HEK293T (cell line): ENCODE measurements around the gene GPS1.
"Not testable (repeated sequence)": the region's sequence is repeated elsewhere in the genome, so short reads cannot be mapped to it uniquely, and the experiment has no call there.

Source experiments
- CTCF ChIA-PET: fragments of 350-600 bp; formaldehyde crosslinking; extraction: SDS; loops from one replicate; lab custom pipeline; 2021; ENCODE audit warnings: antibody characterized with exemption, inconsistent platforms; lab: Yijun Ruan, JAX
- POLR2A ChIA-PET: fragments of 350-600 bp; formaldehyde crosslinking; extraction: SDS; loops from one replicate; lab custom pipeline; 2020; ENCODE audit warnings: antibody characterized with exemption, inconsistent platforms; lab: Yijun Ruan, JAX
- DNase-seq: peaks from one replicate; pipeline ENCODE4 v3.0.0; 2012; ENCODE audit warnings: mixed read lengths; ENCODE audit errors: extremely low spot score
- ARNT ChIP-seq: fragments of 450-650 bp; IDR thresholded peaks from 2 replicates; pipeline ENCODE4 v1.6.1; 2017; ENCODE audit warnings: mild to moderate bottlenecking
- BHLHE40 ChIP-seq: fragments of 450-650 bp; IDR thresholded peaks from 2 replicates; pipeline ENCODE4 v1.6.1; 2016; ENCODE audit warnings: mild to moderate bottlenecking, moderate library complexity, borderline replicate concordance
- CTBP1 ChIP-seq: fragments of 450-650 bp; IDR thresholded peaks from 2 replicates; pipeline ENCODE4 v1.6.1; 2016; ENCODE audit warnings: borderline replicate concordance
- ELF4 ChIP-seq: fragments of 450-650 bp; IDR thresholded peaks from 2 replicates; pipeline ENCODE4 v1.6.1; 2017; ENCODE audit warnings: antibody characterized with exemption
- FOXA1 ChIP-seq: fragments of 450-650 bp; IDR thresholded peaks from 2 replicates; pipeline ENCODE4 v1.6.1; 2016; ENCODE audit warnings: mild to moderate bottlenecking
- FOXK2 ChIP-seq: fragments of 450-650 bp; IDR thresholded peaks from 2 replicates; pipeline ENCODE4 v1.6.1; 2016; ENCODE audit warnings: mild to moderate bottlenecking
- FOXM1 ChIP-seq: fragments of 450-650 bp; IDR thresholded peaks from 2 replicates; pipeline ENCODE4 v1.6.1; 2017; ENCODE audit warnings: mild to moderate bottlenecking, borderline replicate concordance
- HDGF ChIP-seq: fragments of 450-650 bp; IDR thresholded peaks from 2 replicates; pipeline ENCODE4 v1.6.1; 2017; ENCODE audit warnings: antibody characterized with exemption, borderline replicate concordance
- L3MBTL2 ChIP-seq: fragments of 450-650 bp; conservative IDR thresholded peaks from 2 replicates; pipeline ENCODE4 v1.6.1; 2016; ENCODE audit warnings: mild to moderate bottlenecking
- LEF1 ChIP-seq: fragments of 450-650 bp; IDR thresholded peaks from 2 replicates; pipeline ENCODE4 v1.6.1; 2017; ENCODE audit warnings: mild to moderate bottlenecking, borderline replicate concordance
- NFRKB ChIP-seq: fragments of 450-650 bp; IDR thresholded peaks from 2 replicates; pipeline ENCODE4 v1.6.1; 2016; ENCODE audit warnings: mild to moderate bottlenecking, moderate library complexity
- PKNOX1 ChIP-seq: fragments of 450-650 bp; IDR thresholded peaks from 2 replicates; pipeline ENCODE4 v1.6.1; 2016
- SP1 ChIP-seq: fragments of 450-650 bp; IDR thresholded peaks from 2 replicates; pipeline ENCODE4 v1.6.1; 2017
- SUZ12 ChIP-seq: fragments of 450-650 bp; IDR thresholded peaks from 2 replicates; pipeline ENCODE4 v1.6.1; 2016; ENCODE audit warnings: mild to moderate bottlenecking
- TARDBP ChIP-seq: fragments of 450-650 bp; IDR thresholded peaks from 2 replicates; pipeline ENCODE4 v1.6.1; 2016
- ZNF384 ChIP-seq: fragments of 450-650 bp; IDR thresholded peaks from 2 replicates; pipeline ENCODE4 v1.6.1; 2016

GPS1 gene

GRCh38 chr17:82035488-82035887 is 16.2 kb upstream of the GPS1 start:
- TF ChIP-seq ARNT (no peak), FOXM1 (no peak), SUZ12 (no peak), NFRKB (no peak), HDGF (no peak), TARDBP (no peak), ELF4 (no peak), SP1 (no peak), FOXK2 (no peak), CTBP1 (no peak), FOXA1 (no peak)
- ChIA-PET CTCF (no interaction called here), POLR2A (interaction anchor here (0.7 to 2.1 kb wide), 12 partner anchors 8 to 322 kb away, joined by 3 to 9 read pairs (median 4); partner anchors contain the start of genes CENPX, FASN, GPS1 and LRRC45)
- no peak for DNase-seq

- ChIA-PET CTCF (no interaction called here), POLR2A (interaction anchor here (0.7 to 2.1 kb wide), 9 partner anchors 13 to 67 kb away, joined by 3 to 9 read pairs (median 4); partner anchors contain the start of genes CENPX, FASN, GPS1 and LRRC45)
- TF ChIP-seq CTBP1 (no peak), FOXA1 (no peak), LEF1 (no peak), SP1 (no peak)
- DNase-seq, result no peak
Measured at GRCh38 chr17:82035956-82036633, 15.6 kb upstream of the GPS1 start.

GRCh38 chr17:82036634-82037091 is 15.0 kb upstream of the GPS1 start:
- ChIA-PET CTCF (interaction anchor here (1.3 kb wide), 1 partner anchor 12 kb away, joined by 3 read pairs; no protein-coding TSS in a partner anchor), POLR2A (interaction anchor here (0.9 to 1.8 kb wide), 4 partner anchors 13 to 62 kb away, joined by 3 to 12 read pairs (median 7); partner anchors contain the start of genes CENPX, FASN and LRRC45)
- TF ChIP-seq ARNT (no peak), NFRKB (no peak), LEF1 (no peak), FOXM1 (no peak), FOXK2 (no peak), L3MBTL2 (no peak), ZNF384 (no peak), SUZ12 (no peak)
- no peak for DNase-seq

- DNase-seq, result peak; percentile 94
- POLR2A ChIA-PET, result interaction anchor here (0.5 to 1.8 kb wide), 21 partner anchors 8 to 168 kb away, joined by 3 to 22 read pairs (median 4); partner anchors contain the start of genes CENPX, DUS1L, FASN and GPS1
- no peak for TF ChIP-seq NFRKB
- TF ChIP-seq HDGF, result 0 out of 2 replicates have a peak, but pooled peaks have one; percentile 45
- TF ChIP-seq PKNOX1, result peak; percentile 86
- no peak for TF ChIP-seq BHLHE40
- no peak for TF ChIP-seq ZNF384
- TF ChIP-seq FOXA1, result no peak
- no peak for TF ChIP-seq LEF1
- TF ChIP-seq L3MBTL2, result peak; percentile 68
Measured at GRCh38 chr17:82037092-82037888, 14.4 kb upstream of the GPS1 start, which contains the start of gene DCXR. Gene DCXR, minus strand, starts transcription at chr17:82037697. Its CDS starts 15 bp downstream, at chr17:82037682.

GRCh38 chr17:82037889-82038195 is 13.9 kb upstream of the GPS1 start:
- CTCF ChIA-PET, result interaction anchor here (0.6 to 1.7 kb wide), 12 partner anchors 11 to 378 kb away, joined by 3 to 17 read pairs (median 4); partner anchors contain the start of genes CENPX, FASN, LRRC45 and NOTUM
- TF ChIP-seq PKNOX1, result no peak
- TF ChIP-seq CTBP1, result no peak
- TF ChIP-seq NFRKB, result no peak
- TF ChIP-seq L3MBTL2, result 0 out of 2 replicates have a peak, but pooled peaks have one; percentile 46
- TF ChIP-seq LEF1, result no peak
- TF ChIP-seq BHLHE40, result no peak
- no peak for TF ChIP-seq FOXK2
- no peak for TF ChIP-seq SP1
- POLR2A ChIA-PET, result interaction anchor here (0.5 to 1.8 kb wide), 21 partner anchors 8 to 168 kb away, joined by 3 to 22 read pairs (median 4); partner anchors contain the start of genes CENPX, DUS1L, FASN and GPS1
- DNase-seq, result no peak

More at GRCh38 chr17:82037092-82037888, 14.4 kb upstream of the GPS1 start, which contains the start of gene DCXR:
- CTCF ChIA-PET, result interaction anchor here (0.6 to 1.7 kb wide), 12 partner anchors 11 to 377 kb away, joined by 3 to 17 read pairs (median 4); partner anchors contain the start of genes CENPX, FASN, LRRC45 and NOTUM

- DNase-seq, result not testable (repeated sequence)
- CTCF ChIA-PET, result interaction anchor here (1.7 kb wide), 1 partner anchor 16 kb away, joined by 17 read pairs; the partner anchor contains the start of genes CENPX and LRRC45
- POLR2A ChIA-PET, result interaction anchor here (1.8 kb wide), 1 partner anchor 60 kb away, joined by 12 read pairs; the partner anchor contains the start of gene FASN
Measured at GRCh38 chr17:82038796-82039409, 12.8 kb upstream of the GPS1 start.
